Measurements from ENCODE around the gene TBC1D20. TPM values are rescaled to one million over a fixed set of nuclear protein-coding genes. Genes with fewer than 3 reads are reported as not detected.

The TBC1D20 gene, protein sequence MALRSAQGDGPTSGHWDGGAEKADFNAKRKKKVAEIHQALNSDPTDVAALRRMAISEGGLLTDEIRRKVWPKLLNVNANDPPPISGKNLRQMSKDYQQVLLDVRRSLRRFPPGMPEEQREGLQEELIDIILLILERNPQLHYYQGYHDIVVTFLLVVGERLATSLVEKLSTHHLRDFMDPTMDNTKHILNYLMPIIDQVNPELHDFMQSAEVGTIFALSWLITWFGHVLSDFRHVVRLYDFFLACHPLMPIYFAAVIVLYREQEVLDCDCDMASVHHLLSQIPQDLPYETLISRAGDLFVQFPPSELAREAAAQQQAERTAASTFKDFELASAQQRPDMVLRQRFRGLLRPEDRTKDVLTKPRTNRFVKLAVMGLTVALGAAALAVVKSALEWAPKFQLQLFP
- 30.9 to 34.9 TPM (median 33.9 TPM) in 5 replicates for total RNA-seq (2022; extraction: Qiagen RNA extraction)

DNA sequence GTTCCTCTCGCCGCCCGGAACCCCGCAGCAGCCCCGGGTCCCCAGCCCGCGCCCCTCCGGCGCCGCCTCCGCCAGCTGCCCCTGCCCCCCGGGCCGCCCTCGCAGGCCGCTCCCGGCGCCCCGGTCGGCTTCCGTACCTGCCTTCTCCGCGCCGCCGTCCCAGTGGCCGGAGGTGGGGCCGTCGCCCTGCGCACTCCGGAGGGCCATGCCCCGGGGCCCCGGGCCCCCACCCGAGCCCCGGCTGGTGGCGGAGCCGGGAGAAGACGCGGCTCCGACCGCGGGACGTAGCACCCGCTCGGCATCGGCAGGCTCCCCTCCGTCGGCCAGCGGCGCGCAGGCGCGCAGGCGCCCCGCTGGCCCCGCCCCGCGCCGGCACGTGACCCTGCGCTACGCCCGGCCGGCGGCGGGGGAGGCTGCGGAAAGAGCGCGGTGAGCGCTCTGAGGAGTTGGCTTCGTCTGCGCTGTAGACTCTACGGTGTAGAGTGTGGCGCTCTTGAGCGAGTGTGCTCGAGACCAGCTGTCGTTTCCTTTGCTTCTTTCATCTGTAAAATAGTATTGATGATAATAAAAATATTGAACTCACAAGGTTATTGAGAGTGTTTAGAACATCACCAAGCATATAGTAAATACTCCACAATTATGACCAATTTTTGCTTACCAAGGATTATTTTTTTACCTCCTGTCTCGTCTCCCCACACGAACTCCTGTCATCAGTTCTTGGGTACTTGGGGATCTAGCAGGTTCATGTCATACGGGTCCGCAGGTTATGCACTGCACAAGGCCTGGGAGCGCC is at the start of gene TBC1D20:
Gene TBC1D20, minus strand, starts transcription at position 335 of the 793 bp plus-strand sequence. Its CDS starts 128 bp downstream, at position 207.

DNA sequence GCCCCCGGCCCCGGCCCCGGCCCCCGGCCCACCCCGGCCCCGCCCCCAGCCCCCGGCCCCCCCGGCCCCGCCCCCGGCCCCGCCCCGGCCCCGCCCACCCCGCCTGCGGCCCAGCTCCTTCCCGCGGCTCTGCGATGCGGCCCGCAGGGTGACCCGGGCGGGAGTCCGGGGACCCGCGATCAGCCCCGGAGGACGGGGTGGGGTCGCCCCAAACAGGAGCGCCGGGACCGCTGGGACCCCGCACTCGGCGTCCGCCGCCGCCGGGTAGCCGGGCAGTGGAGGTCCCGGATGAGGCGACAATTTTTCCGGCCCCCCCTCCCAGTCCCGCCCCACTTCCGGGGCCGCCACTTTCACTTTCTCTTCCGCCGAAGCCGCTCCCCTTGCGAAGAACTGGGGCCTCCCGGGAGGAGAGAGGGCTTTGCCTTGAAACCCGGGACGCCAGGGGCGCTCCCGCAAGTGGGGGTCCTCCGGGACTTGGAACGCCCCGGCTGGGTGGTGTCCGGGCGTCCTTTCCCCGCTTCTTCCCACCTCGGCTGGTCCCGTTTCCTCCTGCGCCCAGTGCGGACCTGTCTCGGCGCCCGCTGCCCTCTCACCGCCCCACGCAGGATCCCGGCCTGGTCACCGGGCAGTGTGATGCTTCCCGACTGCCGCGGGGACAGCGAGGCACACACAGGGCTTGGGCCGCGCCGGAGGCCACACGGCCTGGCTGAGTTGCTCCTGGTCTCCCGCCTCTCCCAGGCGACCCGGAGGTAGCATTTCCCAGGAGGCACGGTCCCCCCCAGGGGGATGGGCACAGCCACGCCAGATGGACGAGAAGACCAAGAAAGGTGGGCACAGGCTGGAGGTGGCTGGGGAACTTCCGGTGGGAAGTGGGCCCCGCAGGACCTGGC is 54.1 kb downstream of the TBC1D20 start, which contains the start of gene RBCK1:
Gene RBCK1, plus strand, starts transcription at position 347 of the 890 bp plus-strand sequence. Its CDS starts 459 bp downstream, at position 806.

Other genes starting within 250 kb of the TBC1D20 start
- not detected in 5 replicates for gene DEFB129, start 235.3 kb downstream of the TBC1D20 start, total RNA-seq (2022; extraction: Qiagen RNA extraction)
- not detected in 5 replicates for gene DEFB132, start 204.8 kb downstream of the TBC1D20 start, total RNA-seq (2022; extraction: Qiagen RNA extraction)
- 11.0 to 12.2 TPM (median 11.9 TPM) in 5 replicates for gene C20orf96, start 171.8 kb downstream of the TBC1D20 start, total RNA-seq (2022; extraction: Qiagen RNA extraction)
- gene ZCCHC3, start 165.0 kb downstream of the TBC1D20 start, total RNA-seq (2022; extraction: Qiagen RNA extraction): 17.8 to 24.3 TPM (median 21.6 TPM) in 5 replicates
- gene SOX12, start 137.0 kb downstream of the TBC1D20 start, total RNA-seq (2022; extraction: Qiagen RNA extraction): 18.3 to 27.5 TPM (median 26.0 TPM) in 5 replicates
- gene NRSN2, start 115.4 kb downstream of the TBC1D20 start, total RNA-seq (2022; extraction: Qiagen RNA extraction): 57.7 to 65.0 TPM (median 62.1 TPM) in 5 replicates
- 44.1 to 55.8 TPM (median 53.8 TPM) in 5 replicates for gene TRIB3, start 81.8 kb downstream of the TBC1D20 start, total RNA-seq (2022; extraction: Qiagen RNA extraction)
- 100 to 142 TPM (median 138 TPM) in 5 replicates for gene RBCK1, start 54.2 kb downstream of the TBC1D20 start, total RNA-seq (2022; extraction: Qiagen RNA extraction)
- gene CSNK2A1, start 81.3 kb upstream of the TBC1D20 start, total RNA-seq (2022; extraction: Qiagen RNA extraction): 131 to 157 TPM (median 146 TPM) in 5 replicates
- not detected in 5 replicates for gene TCF15, start 147.8 kb upstream of the TBC1D20 start, total RNA-seq (2022; extraction: Qiagen RNA extraction)
- 193 to 242 TPM (median 204 TPM) in 5 replicates for gene SRXN1, start 190.7 kb upstream of the TBC1D20 start, total RNA-seq (2022; extraction: Qiagen RNA extraction)
- gene SCRT2, start 213.3 kb upstream of the TBC1D20 start, total RNA-seq (2022; extraction: Qiagen RNA extraction): 0.08 TPM in 1 of 5 replicates, not detected in the others

All from A549 treated with Mapracorat at 1 μM for 4 hours (cell line).